Mucosa of descending colon (tissue), 3 donors: ENCODE data around the gene KCNK10. TPM values are rescaled to one million over a fixed set of nuclear protein-coding genes. Genes with fewer than 3 reads are reported as not detected.

Experiments used
- ATAC-seq: fragments of 200-7000 bp; cut with Tn5 transposase; one replicate; pipeline ENCODE4 v1.9.1; 2020; ENCODE audit warnings: mild to moderate bottlenecking, moderate library complexity
- DNase-seq, 3 donors: peaks; one replicate each; pipeline ENCODE4 v3.0.0-alpha.2; 2020
- H3K36me3 ChIP-seq: fragments of 200-600 bp; one replicate; pipeline ENCODE4 v1.8.0; 2021; ENCODE audit warnings: low read depth, mild to moderate bottlenecking
- H3K4me1 ChIP-seq: fragments of 200-600 bp; one replicate; pipeline ENCODE4 v1.8.0; 2021; ENCODE audit warnings: low read depth, mild to moderate bottlenecking
- H3K4me3 ChIP-seq: fragments of 200-600 bp; one replicate; pipeline ENCODE4 v1.8.0; 2021; ENCODE audit warnings: mild to moderate bottlenecking
- H3K9me3 ChIP-seq: fragments of 200-600 bp; one replicate; pipeline ENCODE4 v1.8.0; 2021; ENCODE audit warnings: mild to moderate bottlenecking
- intact Hi-C, 2 donors: fragments of 100-400 bp; cut with DNase I in 1 of 2; cut with micrococcal nuclease in 1 of 2; formaldehyde crosslinking; loops; one replicate each; pipeline versions ENCODE4 v1.11.0 to v1.11.1; 2022; cut with DNase I, micrococcal nuclease
- total RNA-seq, 3 donors: library from RNA; stranded (reverse); fragmentation: NEBNext Ultra II Directional in 2 of 3; extraction: Animal tissue kit (Norgen Biotek cat#: 25700) in 2 of 3; gene quantifications; one replicate each; pipeline versions ENCODE4 v1.2.1 to v1.2.4, GENCODE V29; 2021 to 2023
- TF ChIP-seq, protein P1 (sequence below): fragments of 200-600 bp; IDR thresholded peaks from one replicate; pipeline ENCODE4 v1.8.0; 2022; ENCODE audit warnings: antibody characterized with exemption, mild to moderate bottlenecking
- donor health status: DM: no; HTN: no; CAD: no; lungs with moderate emphysema.
- donor health status: DM: no; HTN: no; CAD: no.
- donor health status: DM: no; HTN: yes; CAD: no.

KCNK10 gene
- total RNA-seq, 3 donors from 2014 or later, result 1.7 to 2.1 (median 2.0) TPM

DNA sequence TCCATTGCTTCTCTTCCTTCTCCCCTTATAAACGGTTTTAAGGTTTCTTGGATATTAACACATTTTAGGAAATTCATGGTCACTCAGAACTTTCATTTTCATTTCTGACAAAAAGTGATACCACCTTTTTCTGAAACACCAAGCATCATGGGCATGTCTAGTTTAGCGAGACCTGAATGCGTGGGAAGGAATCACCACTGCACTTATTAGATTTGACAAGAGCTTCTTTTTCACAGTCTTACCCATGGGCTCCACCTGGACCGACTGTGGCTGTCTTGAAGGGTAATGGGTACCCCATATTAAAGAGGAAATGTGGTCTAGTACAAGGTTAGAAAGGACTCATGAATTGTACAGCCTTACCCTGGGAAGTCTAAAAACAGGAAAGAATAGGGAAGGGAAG lies 95.4 kb downstream of the KCNK10 start:
- no peaks in the 10 kb centered on the region for H3K36me3 ChIP-seq
- H3K9me3 ChIP-seq, result peaks cover 12% of the 10 kb centered on the region
- ATAC-seq (no peak), DNase-seq (no peak)
- H3K4me1 ChIP-seq, result no peaks in the 10 kb centered on the region
- H3K4me3 ChIP-seq, result no peak overlapping the region
- intact Hi-C loops, result no loop called here
- TF ChIP-seq, protein P1, sequence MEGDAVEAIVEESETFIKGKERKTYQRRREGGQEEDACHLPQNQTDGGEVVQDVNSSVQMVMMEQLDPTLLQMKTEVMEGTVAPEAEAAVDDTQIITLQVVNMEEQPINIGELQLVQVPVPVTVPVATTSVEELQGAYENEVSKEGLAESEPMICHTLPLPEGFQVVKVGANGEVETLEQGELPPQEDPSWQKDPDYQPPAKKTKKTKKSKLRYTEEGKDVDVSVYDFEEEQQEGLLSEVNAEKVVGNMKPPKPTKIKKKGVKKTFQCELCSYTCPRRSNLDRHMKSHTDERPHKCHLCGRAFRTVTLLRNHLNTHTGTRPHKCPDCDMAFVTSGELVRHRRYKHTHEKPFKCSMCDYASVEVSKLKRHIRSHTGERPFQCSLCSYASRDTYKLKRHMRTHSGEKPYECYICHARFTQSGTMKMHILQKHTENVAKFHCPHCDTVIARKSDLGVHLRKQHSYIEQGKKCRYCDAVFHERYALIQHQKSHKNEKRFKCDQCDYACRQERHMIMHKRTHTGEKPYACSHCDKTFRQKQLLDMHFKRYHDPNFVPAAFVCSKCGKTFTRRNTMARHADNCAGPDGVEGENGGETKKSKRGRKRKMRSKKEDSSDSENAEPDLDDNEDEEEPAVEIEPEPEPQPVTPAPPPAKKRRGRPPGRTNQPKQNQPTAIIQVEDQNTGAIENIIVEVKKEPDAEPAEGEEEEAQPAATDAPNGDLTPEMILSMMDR, result no peak

DNA sequence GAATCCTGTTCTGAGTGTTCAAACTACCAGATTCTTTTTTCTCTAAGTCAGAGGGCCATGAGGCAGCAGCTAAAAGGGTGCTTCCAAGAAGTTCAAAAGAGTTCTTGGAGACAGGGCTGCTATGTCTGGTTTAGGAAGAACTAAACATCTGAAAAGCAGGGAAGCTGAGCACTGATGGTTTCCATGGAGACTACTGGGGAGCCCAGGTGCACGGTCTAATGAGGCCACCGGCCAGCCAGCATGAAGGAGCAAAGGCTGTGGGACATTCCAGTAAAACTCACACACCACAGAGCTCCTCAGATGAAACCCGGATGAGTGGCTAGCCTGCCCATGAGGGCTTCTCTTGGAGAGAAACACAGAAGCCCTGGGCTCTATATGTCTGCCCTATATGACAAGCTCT lies 97.3 kb downstream of the KCNK10 start:
- intact Hi-C loops, result no loop called here
- Histone ChIP-seq H3K36me3 (no peaks in the 10 kb centered on the region), H3K9me3 (peaks cover 17% of the 10 kb centered on the region), H3K4me1 (no peaks in the 10 kb centered on the region), H3K4me3 (no peak overlapping the region)
- DNase-seq, result no peak
- TF ChIP-seq, protein P1, result no peak
- no peak for ATAC-seq

DNA sequence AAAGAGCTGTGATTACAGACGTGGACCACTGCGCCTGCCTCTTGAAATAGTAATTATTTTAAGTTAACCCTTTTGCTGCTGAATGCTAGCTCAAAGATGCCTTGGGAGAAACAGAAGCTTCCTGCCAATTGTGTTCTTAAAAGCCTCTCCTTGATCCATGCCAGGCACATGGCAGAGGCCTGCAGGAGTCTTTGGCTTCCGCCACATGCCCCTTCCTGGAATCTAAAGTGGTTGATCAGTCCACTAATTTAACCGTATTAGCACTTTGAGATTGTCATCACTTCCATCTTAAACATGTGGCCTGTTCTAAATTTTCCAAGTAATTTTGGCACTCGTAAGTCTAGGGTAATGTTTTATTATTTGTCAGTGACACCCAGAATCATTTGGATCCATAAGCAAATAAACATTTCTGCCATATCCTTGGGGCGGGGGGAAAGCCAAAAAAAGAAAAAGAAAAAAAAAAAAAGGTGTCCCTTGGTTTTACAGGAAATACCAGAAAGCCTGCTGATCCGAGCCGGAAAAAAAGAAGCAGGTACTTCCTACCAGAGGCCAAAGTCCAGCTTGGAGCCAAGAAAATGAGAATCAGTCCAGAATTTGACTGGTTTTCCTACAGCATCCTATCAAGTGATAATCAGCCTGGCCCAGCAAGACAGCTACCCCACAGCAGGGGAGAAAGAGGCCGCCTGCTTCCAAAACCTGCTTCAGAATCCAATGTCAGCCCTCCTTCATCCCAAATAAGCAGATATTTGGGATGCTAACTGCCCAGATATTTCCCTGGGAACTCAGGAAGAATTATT lies 104.8 kb downstream of the KCNK10 start:
- H3K4me1 ChIP-seq, result no peaks in the 10 kb centered on the region
- ATAC-seq, result no peak

DNA sequence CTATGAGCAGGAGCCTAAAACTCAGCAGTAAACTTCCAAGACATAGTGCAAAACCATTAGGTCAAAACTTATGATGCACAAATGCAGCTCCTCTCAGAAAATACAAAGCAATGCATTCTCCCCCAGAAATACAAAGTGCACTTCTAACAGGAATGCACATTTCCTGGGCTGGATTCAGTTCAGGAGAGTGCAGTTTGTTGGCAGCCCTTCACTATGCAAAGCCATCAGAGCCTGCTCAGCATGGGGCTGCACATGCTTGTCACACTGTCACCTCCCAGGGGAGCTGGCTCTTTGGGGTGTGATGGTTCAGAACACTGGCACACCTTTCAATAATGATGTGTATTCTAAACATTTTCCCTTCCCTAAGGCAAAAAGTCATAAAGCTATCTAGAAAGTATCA lies 110.4 kb downstream of the KCNK10 start:
- Histone ChIP-seq H3K4me1 (no peaks in the 10 kb centered on the region), H3K4me3 (no peak overlapping the region), H3K36me3 (no peaks in the 10 kb centered on the region), H3K9me3 (no peaks in the 10 kb centered on the region)
- TF ChIP-seq, protein P1, result no peak
- intact Hi-C loops, result no loop called here
- DNase-seq (no peak), ATAC-seq (no peak)

More for the DNA sequence above, 104.8 kb downstream of the KCNK10 start:
- TF ChIP-seq, protein P1, result no peak
- Histone ChIP-seq H3K36me3 (no peaks in the 10 kb centered on the region), H3K9me3 (peaks cover 10% of the 10 kb centered on the region), H3K4me3 (no peak overlapping the region)
- no peak for DNase-seq
- intact Hi-C loops, result no loop called here

DNA sequence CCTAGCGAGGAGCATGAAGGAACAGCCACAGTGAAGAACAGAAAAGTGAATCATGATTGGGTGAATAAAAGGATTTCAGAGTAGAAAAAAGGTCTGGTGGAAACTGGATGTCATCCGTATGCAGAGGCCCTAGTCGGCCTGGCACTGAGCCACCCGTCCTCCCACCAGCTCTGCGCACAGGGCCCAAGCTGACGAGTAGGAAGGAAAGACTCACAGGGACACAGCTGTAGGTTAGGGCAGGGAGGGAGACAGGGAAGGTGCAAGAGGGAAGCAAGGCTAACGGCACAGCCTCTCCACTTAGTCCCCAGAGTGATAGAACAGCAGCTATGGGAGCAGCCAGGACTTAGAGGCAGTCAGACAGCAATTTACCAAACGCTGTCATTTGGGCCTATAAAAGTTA lies 112.6 kb downstream of the KCNK10 start:
- TF ChIP-seq, protein P1, result no peak
- Histone ChIP-seq H3K9me3 (no peaks in the 10 kb centered on the region), H3K36me3 (no peaks in the 10 kb centered on the region), H3K4me1 (no peaks in the 10 kb centered on the region), H3K4me3 (no peak overlapping the region)
- DNase-seq (no peak), ATAC-seq (no peak)
- intact Hi-C loops, result no loop called here
